T-helper 17 cell (primary cell): Measurements from ENCODE around the gene SLC25A25. TPM values are rescaled to one million over a fixed set of nuclear protein-coding genes. Genes with fewer than 3 reads are reported as not detected.
"Not testable (repeated sequence)": the region's sequence is repeated elsewhere in the genome, so short reads cannot be mapped to it uniquely, and the experiment has no call there.

Experiments used
- ATAC-seq: fragments of 150-1000 bp; cut with Tn5 transposase; 2 replicates; pipeline ENCODE4 v1.10.0; 2021; ENCODE audit warnings: mild to moderate bottlenecking, moderate library complexity
- DNase-seq, 3 donors: peaks; one replicate each; pipeline versions ENCODE4 v3.0.0 to v3.0.0-alpha.2; 2020 to 2021
- H3K9me3 ChIP-seq: one replicate; pipeline ENCODE4 v1.7.0; 2013; ENCODE audit warnings: low read length, mild to moderate bottlenecking; ENCODE audit not compliant: control insufficient read depth, poor library complexity, severe bottlenecking
- H3K27ac Mint-ChIP-seq: one replicate; pipeline ENCODE4 v1.8.0; 2022; ENCODE audit warnings: mild to moderate bottlenecking, moderate library complexity, mixed read lengths
- H3K27me3 Mint-ChIP-seq: one replicate; pipeline ENCODE4 v1.8.0; 2022; ENCODE audit warnings: mixed read lengths
- H3K36me3 Mint-ChIP-seq: one replicate; pipeline ENCODE4 v1.8.0; 2022; ENCODE audit warnings: low read depth, mixed read lengths
- H3K4me1 Mint-ChIP-seq: one replicate; pipeline ENCODE4 v1.8.0; 2022; ENCODE audit warnings: mild to moderate bottlenecking, mixed read lengths
- H3K4me3 Mint-ChIP-seq: one replicate; pipeline ENCODE4 v1.8.0; 2022; ENCODE audit warnings: mild to moderate bottlenecking, moderate library complexity, mixed read lengths
- total RNA-seq, 4 donors: library from RNA in 2 of 4; stranded (reverse) in 2 of 4; gene quantifications; one replicate each; pipeline ENCODE4 v1.2.3 and lab custom pipeline; 2022 to 2026

SLC25A25 gene
- 10 to 100 TPM; 16.3 to 20.4 TPM for total RNA-seq
- 55.9 to 63.9 reads per million in 2 donors for total RNA-seq (lab: John Stamatoyannopoulos, UW)

DNA sequence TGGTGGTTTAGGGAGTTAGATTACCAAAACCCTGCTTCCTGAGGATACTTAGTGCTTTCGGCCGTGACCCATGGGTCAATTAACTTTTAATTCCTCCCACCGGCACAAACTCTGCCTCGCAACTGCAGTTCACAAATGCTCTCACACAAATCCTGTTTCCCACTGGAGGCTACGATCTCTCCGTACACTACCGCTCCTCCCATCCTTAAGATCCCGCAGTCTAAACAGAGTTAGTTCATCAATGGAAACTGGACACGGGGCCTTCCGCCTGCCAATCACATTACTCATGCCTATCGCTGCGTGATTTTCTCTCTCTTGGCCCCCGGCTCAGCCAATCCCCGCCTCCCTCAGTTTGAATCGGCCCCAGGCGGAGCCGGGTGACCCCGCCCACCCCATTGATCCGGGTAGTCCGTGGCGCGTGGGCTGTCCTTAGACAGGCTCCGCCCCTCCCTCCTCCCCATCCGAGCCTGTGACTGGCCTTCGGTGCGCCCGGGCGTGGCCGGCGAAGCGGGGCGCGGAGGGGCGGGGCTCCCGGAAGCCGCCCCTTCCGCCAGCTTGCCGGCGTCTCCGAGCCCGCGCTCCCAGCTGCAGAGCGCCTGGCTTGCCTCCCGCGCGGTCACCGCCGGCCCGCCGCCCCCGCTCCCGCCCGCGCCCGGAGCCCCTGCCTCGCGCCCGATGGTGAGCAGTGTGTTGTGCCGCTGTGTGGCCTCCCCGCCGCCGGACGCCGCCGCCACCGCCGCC is at the start of gene SLC25A25:
Gene SLC25A25, plus strand, starts transcription at position 588 of the 741 bp plus-strand sequence. Its CDS starts 88 bp downstream, at position 676.
- no peaks in the 10 kb centered on the region for H3K9me3 ChIP-seq
- Mint-ChIP-seq H3K27me3 (no peaks in the 10 kb centered on the region), H3K4me3 (no peak within 1 kb of the TSS), H3K4me1 (peaks cover 41% of the 10 kb centered on the region), H3K27ac (peak within 1 kb of the TSS; percentile 91), H3K36me3 (peaks cover 2% of the 10 kb centered on the region)
- peak; percentile 100 for DNase-seq
- ATAC-seq: peak; percentile 85

DNA sequence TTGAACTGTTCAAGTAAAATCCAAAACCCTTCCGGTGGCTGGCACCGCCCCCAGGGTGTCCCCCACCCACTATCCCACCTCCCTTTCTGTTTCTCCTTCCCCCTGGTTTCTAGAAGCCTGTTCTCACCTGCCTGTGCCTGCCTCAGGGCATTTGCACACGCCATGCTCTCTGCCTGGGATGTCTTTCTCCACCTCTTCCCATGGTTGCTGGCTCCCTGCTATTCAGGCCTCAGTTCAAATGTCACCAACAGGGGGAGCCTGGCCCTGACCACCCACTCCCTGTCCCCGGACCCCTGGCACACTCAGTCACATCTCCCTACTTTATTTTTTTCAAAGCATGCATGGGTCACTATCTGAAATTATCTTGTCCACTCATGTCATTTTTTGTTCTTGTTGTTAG is 47.3 kb upstream of the SLC25A25 start:
- Mint-ChIP-seq H3K4me1 (peaks cover 49% of the 10 kb centered on the region), H3K27ac (peak overlapping the region; percentile 99), H3K4me3 (no peak overlapping the region), H3K27me3 (no peaks in the 10 kb centered on the region), H3K36me3 (no peaks in the 10 kb centered on the region)
- ATAC-seq (no peak), DNase-seq (no peak)
- H3K9me3 ChIP-seq: no peaks in the 10 kb centered on the region

DNA sequence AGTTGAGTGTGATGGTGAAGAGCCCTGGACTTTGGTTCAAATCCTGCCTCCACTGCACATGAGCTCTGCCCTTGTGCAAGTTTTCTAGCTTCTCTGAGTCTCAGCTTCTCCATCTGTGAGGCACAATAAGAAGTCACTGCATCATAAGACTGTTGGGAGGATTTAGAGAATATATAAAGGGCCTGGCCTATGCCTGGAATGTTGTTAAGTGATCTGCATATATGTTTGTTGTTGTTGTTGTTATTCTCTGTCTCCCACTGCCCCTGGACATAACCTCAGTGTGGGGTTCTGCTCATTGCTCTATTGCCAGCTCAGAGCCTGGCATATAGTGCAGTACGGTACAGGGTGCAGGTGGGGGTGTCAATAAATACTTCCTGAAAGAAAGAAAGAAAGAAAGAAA is 46.9 kb upstream of the SLC25A25 start:
- Mint-ChIP-seq H3K4me1 (peaks cover 53% of the 10 kb centered on the region), H3K27me3 (no peaks in the 10 kb centered on the region), H3K36me3 (no peaks in the 10 kb centered on the region), H3K4me3 (no peak overlapping the region), H3K27ac (peak overlapping the region; percentile 99)
- no peak for DNase-seq
- H3K9me3 ChIP-seq: no peaks in the 10 kb centered on the region
- ATAC-seq: no peak

DNA sequence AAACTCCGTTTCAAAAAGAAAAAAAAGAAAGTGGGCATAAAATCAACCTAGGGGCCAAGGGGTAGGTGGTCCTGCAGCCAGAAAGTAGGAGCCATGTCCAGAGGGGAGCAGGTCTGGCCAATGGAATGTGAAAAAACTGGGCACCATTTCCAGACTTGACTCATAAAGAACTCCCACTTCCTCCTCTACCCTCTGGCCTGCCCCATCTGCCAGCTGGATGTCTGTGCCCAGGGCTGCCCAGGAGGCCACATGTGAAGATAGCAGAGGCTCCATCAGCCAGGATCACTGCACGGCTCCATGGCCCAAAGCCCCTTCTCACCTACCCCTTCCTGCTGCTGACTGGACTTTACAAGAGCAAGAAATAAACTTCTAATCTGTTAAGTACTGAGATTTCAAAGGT is 45.1 kb upstream of the SLC25A25 start:
- H3K4me3 Mint-ChIP-seq: peak overlapping the region; percentile 36
- no peaks in the 10 kb centered on the region for H3K36me3 Mint-ChIP-seq
- H3K9me3 ChIP-seq: no peaks in the 10 kb centered on the region
- no peaks in the 10 kb centered on the region for H3K27me3 Mint-ChIP-seq
- peaks cover 60% of the 10 kb centered on the region for H3K4me1 Mint-ChIP-seq
- peak overlapping the region; percentile 99 for H3K27ac Mint-ChIP-seq
- DNase-seq (no peak), ATAC-seq (no peak)

DNA sequence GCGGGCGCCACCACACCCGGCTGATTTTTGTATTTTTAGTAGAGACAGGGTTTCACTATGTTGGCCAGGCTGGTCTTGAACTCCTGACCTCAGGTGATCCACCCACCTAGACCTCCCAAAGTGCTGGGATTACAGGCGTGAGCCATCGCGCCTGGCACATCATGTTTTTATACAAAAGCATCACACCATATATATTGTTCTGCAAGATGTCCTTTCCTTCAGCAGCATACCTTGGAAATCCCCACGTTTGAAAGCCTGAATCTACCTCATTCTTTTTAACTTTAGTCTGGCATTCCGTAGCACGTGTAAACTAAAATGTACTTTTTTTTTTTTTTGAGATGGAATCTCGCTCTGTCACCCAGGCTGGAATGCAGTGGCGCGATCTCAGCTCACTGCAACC is 44.4 kb upstream of the SLC25A25 start:
- Mint-ChIP-seq H3K27ac (peak overlapping the region; percentile 99), H3K4me1 (peaks cover 63% of the 10 kb centered on the region), H3K4me3 (peak overlapping the region; percentile 78)
- not testable (repeated sequence) for DNase-seq, H3K27me3 Mint-ChIP-seq, H3K9me3 ChIP-seq, H3K36me3 Mint-ChIP-seq, ATAC-seq

DNA sequence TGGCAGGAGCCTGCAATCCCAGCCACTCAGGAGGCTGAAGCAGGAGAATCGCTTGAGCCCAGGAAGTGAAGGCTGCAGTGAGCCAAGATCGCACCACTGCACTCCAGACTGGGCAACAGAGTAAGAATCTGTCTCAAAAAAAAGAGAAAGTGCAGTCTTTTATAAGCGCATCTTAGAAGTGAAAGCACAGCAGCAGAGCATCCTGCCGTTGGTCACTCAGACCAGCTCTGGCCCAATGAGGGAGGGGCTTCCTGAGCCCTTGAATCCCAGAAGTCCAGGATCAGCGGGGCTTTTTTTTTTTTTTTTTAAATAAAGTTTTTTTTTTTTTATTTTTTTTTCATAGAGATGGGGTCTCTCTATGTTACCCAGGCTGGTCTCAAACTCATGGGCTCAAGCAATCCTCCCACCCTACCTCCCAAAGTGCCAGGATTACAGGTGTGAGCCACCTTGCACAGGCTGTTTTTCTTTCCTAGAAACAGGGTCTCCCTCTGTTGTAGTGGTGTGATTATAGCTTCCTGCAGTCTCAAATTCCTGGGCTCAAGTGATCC is 43.2 kb upstream of the SLC25A25 start:
- Mint-ChIP-seq H3K27me3 (no peaks in the 10 kb centered on the region), H3K4me3 (peak overlapping the region; percentile 85), H3K27ac (peak overlapping the region; percentile 99), H3K36me3 (no peaks in the 10 kb centered on the region), H3K4me1 (peaks cover 64% of the 10 kb centered on the region)
- ATAC-seq (no peak), DNase-seq (no peak)
- H3K9me3 ChIP-seq: no peaks in the 10 kb centered on the region

DNA sequence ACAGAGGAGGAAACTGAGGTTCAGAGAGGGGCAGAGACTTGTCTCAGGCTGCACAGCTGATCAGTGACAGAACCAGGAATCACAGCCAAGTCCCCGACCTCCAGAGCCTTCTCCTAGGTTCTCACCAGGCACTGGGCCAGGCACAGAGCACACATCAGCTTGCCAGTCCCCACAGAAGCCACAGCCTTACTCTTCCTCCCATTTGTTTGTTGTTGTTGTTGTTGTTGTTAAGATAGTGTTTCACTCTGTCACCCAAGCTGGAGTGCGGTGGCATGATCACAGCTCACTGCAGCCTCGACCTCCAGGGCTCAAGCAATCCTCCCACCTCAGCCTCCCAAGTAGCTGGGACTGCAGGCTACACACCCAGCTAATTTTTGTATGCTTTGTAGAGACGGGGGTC is 42.3 kb upstream of the SLC25A25 start:
- H3K36me3 Mint-ChIP-seq: peaks cover under 1% of the 10 kb centered on the region
- DNase-seq: no peak
- H3K4me1 Mint-ChIP-seq: peaks cover 62% of the 10 kb centered on the region
- no peaks in the 10 kb centered on the region for H3K27me3 Mint-ChIP-seq
- peak; percentile 17 for ATAC-seq
- peak overlapping the region; percentile 85 for H3K4me3 Mint-ChIP-seq
- peak overlapping the region; percentile 99 for H3K27ac Mint-ChIP-seq
- no peaks in the 10 kb centered on the region for H3K9me3 ChIP-seq

DNA sequence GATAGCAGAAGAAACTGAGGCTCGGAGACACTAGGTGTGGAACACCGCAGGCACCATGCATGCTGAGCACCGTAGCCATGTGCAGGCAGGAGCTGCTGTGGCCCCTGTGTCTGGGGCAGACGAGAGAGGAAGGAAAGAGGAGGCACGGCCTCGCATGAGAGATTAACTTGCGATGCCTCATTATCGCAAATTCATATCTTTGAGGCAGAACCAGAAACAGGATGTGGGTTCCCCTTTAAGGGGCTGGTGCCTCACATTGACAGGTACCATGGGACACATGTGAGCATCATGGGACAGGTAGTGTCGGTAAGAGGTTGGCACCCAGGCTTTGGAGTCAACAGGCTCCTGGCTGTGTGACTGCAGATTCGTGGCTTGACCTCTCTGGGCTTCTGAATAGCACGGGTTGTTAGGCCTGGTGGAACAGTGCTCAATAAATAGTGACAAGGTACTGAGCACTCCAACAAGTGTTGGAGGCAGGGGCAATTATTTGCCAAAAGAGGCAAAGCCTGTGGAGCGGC is 41.7 kb upstream of the SLC25A25 start:
- Mint-ChIP-seq H3K36me3 (peaks cover 2% of the 10 kb centered on the region), H3K27ac (peak overlapping the region; percentile 99), H3K4me3 (peak overlapping the region; percentile 85), H3K27me3 (no peaks in the 10 kb centered on the region), H3K4me1 (peaks cover 59% of the 10 kb centered on the region)
- peak; percentile 78 for ATAC-seq
- DNase-seq: peak; percentile 60 to 77 (median 72)
- no peaks in the 10 kb centered on the region for H3K9me3 ChIP-seq

DNA sequence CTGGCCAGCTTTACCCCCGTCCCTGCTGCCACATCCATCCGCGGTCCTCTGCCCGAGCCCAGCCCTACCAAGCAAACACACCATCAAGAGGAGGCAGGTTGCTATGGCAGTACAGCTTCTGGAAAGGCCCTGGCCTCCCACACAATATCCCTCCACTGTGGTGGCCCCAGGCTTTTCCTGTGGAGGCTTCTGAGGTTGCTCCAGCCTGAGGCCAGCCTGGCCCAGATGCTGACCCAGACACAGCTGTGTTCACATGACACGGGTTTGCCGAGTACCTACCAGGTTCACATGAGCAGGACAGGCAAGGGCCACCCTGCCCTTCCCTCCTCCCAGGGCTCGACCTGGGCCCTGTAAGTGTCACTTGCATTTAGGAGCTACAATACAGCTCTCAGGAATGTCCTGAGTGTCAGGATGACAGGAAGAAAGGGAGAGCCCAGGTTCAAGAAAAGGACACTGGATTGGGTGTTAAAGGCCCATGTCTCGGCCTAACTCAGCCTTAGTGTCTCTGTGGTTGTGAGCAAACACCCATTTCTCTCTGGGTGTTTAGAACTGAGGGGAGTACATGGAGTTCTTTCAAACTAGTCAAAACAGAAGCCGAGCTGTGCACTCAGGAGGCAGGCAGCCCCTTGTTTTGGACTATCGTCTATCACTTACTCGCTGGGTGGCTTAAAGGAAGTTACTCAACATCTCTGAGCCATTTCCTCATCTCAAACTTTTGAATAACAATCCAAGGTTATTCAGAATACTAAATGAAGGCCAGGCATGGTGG is 41.1 kb upstream of the SLC25A25 start:
- Mint-ChIP-seq H3K4me1 (peaks cover 54% of the 10 kb centered on the region), H3K36me3 (peaks cover 2% of the 10 kb centered on the region), H3K4me3 (peak overlapping the region; percentile 85), H3K27ac (peak overlapping the region; percentile 99), H3K27me3 (no peaks in the 10 kb centered on the region)
- no peaks in the 10 kb centered on the region for H3K9me3 ChIP-seq
- ATAC-seq (peak; percentile 4), DNase-seq (peak in 1 of 3 donors; percentile 28)

DNA sequence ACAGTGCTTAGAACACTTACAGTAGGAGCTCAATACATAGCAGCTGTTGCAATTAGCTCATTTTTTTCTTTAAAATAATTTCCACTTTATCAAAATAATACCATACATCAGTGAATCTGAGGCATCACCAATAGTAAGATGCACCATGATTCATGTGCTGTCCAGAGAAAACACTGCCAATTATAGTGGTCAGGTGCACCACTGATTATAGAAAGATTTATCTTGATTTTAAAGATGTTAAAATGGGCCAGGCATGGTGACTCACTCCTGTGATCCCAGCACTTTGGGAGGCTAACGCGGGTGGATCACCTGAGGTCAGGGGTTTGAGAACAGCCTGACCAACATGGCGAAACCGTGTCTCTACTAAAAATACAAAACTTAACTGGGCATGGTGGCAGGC is 40.3 kb upstream of the SLC25A25 start:
- H3K27me3 Mint-ChIP-seq: no peaks in the 10 kb centered on the region
- H3K9me3 ChIP-seq: no peaks in the 10 kb centered on the region
- ATAC-seq: no peak
- peak overlapping the region; percentile 73 for H3K4me3 Mint-ChIP-seq
- H3K36me3 Mint-ChIP-seq: peaks cover 2% of the 10 kb centered on the region
- no peak for DNase-seq
- H3K27ac Mint-ChIP-seq: peak overlapping the region; percentile 99
- peaks cover 47% of the 10 kb centered on the region for H3K4me1 Mint-ChIP-seq

DNA sequence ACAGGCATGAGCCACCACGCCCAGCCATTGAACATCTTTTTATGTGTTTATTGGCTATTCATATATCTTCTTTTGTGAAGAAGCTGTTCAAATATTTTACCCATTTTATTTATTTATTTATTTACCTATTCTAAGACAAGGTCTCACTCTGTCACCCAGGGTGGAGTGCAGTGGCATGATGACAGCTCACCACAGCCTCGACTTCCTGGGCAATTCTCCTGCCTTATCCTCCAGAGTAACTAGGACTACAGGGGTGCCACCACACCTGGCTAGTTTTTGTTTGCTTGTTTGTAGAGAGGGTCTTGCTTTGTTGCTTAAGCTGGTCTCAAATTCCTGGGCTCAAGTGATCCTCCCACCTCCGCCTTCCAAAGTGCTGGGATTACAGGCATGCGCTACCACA is 34.4 kb upstream of the SLC25A25 start:
- peak in 1 of 3 donors; percentile 23 for DNase-seq
- Mint-ChIP-seq H3K27ac (peak overlapping the region; percentile 99), H3K36me3 (peaks cover 2% of the 10 kb centered on the region), H3K4me1 (peaks cover 18% of the 10 kb centered on the region), H3K4me3 (peak overlapping the region; percentile 77), H3K27me3 (no peaks in the 10 kb centered on the region)
- no peaks in the 10 kb centered on the region for H3K9me3 ChIP-seq
- no peak for ATAC-seq

DNA sequence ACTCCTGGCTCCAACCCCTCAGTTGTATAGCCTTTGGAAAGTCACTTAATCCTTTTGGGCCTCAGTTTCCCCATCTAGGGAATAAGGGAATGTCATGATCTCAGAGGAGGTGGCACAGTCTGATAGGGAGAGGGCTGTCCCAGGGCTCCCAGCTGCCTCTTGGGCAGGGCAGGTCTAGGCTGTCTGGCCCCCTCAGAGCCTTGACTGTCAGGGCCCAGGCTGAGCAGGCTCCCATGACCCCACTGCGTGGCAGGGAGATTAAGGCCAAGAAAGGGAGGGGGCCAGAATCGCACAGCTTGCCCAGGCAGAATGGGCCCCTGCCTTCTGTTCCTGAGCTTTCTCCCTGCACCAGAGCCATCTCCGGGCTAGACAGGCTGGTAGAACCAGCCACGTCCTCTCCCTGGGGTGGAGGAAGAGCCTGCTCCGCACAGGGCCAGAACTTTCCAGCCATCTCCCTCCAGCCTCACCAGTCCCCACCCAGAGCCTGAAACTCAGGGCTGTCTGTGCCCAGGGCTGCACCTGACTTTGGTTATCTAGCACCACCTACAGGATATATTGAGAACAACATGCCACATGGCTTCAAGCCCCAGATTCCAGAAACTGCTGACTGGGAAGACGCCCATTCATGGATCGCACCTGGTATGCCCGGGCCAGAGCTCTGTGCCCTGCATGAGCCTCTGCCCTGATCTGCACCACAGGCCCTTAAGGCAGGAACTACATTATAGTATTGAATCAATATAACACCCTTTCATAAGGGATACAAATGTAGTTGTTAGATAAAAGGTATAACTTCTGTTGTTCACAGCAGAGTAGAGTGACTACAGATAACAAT is 33.0 kb upstream of the SLC25A25 start:
- Mint-ChIP-seq H3K4me3 (peak overlapping the region; percentile 65), H3K36me3 (peaks cover 2% of the 10 kb centered on the region), H3K4me1 (peaks cover 13% of the 10 kb centered on the region)

More for the DNA sequence above, 33.0 kb upstream of the SLC25A25 start:
- peak; percentile 35 to 49 (median 43) for DNase-seq
- Mint-ChIP-seq H3K27ac (peak overlapping the region; percentile 81), H3K27me3 (no peaks in the 10 kb centered on the region)
- H3K9me3 ChIP-seq: no peaks in the 10 kb centered on the region
- peak; percentile 53 for ATAC-seq
